AG09319 (cell line): ENCODE results near the gene SOHLH1.

Experiments
- DNase-seq: peaks from one replicate; pipeline ENCODE4 v3.0.0-alpha.2; 2010; ENCODE audit warnings: low read depth; ENCODE audit errors: extremely low read depth
- TF ChIP-seq, protein P1 (sequence below): IDR thresholded peaks from 2 replicates; pipeline ENCODE4 v1.5.1; 2011; ENCODE audit warnings: low read depth, mild to moderate bottlenecking, inconsistent platforms, low read length, moderate library complexity

The SOHLH1 gene

DNA sequence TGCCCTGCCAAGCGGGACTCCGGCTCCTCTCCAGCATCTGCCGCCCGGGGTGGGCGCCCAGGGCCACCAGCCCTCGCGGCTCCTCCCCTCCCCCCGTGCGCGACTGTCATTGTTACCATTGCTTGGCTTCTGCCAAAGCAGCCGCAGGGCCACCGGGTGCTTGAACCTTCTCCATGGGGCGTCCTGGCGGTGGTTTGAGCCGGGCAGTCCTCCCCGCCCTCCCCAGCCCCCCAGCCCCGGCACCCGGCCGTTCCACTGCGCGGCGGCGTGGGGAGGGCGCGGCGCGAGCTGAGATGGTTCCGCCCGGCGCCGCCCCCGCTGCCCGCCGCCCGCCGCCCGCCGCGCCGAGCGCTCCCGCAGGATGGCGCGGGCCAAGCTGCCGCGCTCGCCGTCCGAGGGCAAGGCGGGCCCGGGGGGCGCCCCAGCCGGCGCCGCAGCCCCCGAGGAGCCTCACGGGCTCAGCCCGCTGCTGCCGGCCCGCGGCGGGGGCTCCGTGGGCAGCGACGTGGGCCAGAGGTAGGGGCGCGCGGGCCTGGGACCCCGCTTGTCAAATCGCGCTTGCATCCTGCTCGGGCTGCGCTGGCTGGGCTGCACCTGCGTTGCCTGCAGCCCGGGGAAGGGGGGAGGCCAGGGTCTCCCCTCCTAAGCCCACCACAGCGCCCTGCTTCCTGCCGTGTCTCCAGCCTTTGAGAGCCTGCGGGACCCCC is 37.1 kb upstream of the SOHLH1 start:
- TF ChIP-seq, protein P1, sequence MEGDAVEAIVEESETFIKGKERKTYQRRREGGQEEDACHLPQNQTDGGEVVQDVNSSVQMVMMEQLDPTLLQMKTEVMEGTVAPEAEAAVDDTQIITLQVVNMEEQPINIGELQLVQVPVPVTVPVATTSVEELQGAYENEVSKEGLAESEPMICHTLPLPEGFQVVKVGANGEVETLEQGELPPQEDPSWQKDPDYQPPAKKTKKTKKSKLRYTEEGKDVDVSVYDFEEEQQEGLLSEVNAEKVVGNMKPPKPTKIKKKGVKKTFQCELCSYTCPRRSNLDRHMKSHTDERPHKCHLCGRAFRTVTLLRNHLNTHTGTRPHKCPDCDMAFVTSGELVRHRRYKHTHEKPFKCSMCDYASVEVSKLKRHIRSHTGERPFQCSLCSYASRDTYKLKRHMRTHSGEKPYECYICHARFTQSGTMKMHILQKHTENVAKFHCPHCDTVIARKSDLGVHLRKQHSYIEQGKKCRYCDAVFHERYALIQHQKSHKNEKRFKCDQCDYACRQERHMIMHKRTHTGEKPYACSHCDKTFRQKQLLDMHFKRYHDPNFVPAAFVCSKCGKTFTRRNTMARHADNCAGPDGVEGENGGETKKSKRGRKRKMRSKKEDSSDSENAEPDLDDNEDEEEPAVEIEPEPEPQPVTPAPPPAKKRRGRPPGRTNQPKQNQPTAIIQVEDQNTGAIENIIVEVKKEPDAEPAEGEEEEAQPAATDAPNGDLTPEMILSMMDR, result no peak
- DNase-seq, result no peak

DNA sequence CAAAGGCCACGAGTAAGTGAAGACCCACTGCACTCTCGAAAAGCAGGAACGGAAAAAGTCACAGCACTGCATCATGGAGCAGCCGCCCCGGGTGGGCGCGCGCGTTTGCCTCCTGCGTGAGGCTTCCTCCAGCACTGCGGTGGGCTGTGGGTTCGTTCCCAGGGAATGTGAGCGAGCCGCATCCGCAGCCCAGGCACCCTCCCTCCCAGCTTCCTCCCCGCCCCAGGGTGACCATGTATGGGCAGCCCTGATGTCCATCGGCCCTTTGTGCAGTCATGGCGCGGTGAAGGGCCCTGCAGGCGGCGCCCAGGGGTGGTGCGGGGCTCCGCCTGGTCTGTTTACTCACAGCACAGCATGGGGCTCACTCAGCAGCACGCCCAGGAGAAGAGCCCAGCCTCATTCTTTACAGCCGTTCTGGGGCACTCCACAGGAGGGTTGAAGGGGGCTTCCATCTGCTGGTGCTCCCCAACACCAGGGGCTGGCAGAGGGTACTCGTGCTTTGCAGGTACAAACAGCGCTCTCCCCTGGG is 35.4 kb upstream of the SOHLH1 start:
- DNase-seq, result no peak
- TF ChIP-seq, protein P1, result no peak

DNA sequence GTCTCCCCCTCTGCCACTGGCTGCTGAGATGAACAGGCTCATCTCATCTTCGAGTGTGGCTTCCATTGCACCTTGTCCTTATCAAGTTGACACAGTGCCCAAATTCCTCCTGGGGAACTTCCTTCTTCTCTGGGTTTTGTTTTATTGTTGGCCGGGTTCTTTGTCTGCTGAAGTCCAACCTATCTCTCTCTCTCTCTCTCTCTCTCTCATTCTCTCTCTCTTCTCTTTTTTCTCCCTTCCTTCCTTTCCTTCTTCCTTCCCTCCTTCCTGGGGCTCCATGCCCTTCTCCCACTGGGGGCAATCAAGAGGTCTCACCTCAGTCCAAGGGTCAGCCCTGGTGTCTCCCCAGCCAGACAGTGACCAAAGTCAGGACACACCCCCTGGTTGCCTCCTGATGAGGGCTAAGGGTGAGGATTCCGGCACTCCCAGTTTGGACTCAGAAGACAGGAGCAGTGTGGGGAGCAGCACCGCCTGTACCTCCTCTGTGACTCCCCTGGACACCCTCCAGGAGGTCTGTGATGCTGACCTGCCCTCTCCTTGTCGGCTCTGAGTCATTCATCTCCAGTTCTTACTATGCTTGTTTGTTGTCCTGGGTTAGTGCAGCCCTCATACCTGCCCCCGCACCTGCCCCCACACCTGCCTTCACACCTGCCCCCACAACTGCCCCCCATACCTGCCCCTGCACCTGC is 33.4 kb upstream of the SOHLH1 start:
- DNase-seq, result no peak
- TF ChIP-seq, protein P1, result no peak

DNA sequence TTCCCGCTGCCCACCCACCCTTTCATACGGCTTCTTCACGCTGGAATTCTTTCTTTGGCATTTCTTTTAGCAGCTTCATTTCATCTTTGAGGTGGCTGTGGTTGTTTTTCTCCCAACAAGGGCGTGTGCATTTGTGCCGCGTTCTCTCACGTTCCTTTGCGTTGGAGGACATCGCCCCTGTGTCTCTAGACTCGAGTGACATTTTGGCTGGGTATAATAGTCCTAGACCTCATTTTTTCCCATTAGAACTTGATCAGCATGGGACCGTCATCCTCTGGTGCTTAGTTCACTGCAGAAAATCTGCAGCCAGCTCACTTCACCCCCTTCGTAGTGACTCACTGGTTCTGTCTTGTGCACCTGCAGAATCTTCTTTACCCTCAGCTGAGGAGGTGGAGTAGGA is 32.2 kb upstream of the SOHLH1 start:
- no peak for DNase-seq
- TF ChIP-seq, protein P1, result no peak

DNA sequence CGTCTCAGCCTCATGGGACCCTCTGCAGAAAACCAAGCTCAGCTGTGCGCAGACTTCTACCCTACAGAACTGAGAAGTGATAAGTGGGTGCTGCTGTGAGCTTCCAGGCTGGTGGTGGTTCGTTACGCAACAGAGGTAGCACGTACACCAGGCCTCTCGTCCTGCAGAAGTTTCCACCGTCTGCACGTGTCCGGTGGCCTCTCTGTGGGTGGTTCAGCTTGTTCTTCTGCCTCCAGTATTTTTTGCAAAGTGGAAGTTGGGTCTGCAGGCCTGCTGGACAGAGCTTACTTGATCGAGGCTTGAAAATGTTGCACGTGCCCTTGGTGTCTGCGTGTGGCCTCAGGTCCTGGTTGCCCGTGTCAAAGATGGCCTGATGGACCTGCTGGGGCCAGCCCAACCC is 30.2 kb upstream of the SOHLH1 start:
- TF ChIP-seq, protein P1, result no peak
- no peak for DNase-seq

DNA sequence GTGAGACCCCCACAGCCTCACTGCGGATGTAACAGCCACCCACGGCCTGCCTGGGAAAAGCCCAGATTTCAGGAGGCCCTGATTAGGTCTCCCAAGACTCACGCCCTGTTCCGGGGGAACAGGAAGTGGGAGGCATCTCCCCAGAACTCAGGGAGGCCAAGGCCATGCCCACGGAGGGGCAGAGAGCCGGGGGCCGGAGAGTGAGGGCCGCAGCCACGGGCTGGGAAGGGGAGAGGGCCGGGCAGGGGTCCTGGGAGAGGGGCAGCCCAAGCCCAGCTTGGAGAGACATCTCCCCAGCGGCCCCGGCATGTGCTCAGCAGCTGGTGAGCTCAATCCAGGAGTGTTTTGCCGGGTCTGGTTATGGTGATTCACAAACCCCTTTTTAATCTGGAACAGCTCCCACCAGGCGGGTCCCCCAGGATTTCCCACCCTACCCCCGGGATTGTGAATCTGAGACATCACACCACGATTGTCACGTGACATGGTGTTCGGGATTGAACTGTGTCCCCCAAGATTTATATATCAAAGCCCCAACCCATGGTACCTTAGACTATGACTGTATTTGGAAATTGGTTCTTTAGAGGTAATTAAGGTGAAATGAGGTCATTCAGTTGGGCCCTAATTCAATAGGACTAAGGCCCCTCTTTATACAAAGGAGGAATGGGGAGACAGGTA is 29.3 kb upstream of the SOHLH1 start:
- TF ChIP-seq, protein P1, result no peak
- no peak for DNase-seq

DNA sequence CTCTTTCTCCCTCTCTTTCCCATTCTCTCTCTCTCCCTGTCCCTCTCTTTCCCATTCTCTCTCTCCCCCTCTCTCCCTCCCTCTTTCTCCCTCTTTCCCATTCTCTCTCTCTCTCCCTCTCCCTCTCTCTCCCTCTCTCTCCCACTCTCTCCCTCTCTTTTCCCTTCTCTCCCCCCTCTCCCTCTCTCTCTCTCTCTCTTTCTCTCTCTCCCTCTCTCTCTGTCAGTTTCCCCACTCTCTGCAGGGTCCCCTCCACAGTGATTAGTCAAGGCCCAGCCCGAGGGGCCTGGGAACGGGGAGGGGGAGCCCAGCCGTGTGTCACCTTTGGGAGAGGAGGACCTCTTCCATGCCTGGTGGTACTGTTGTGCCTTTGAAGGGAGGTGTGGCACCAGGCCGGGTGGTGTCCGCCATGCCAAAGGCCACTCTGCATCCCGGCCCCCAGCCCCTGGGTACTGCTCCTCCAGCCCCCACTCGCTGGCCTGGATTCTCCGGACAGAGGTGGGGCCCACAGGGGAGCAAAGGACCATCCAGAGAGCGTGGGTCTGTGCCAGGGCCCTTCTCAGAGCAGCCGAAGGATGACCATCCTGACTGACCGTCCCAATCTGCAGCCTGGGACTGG is 28.1 kb upstream of the SOHLH1 start:
- TF ChIP-seq, protein P1, result no peak
- DNase-seq, result no peak
